Hepatocyte (in vitro differentiated cells): ENCODE data around the gene WDR59.

Experiments
- CTCF ChIP-seq: fragments of 200-600 bp; sonication (generic); IDR thresholded peaks from 2 replicates; pipeline ENCODE4 v1.5.1; 2016; ENCODE audit warnings: antibody characterized with exemption, mild to moderate bottlenecking; ENCODE audit not compliant: poor library complexity
- EZH2phosphoT487 ChIP-seq: fragments of 200-600 bp; sonication (generic); IDR thresholded peaks from one replicate; pipeline ENCODE4 v1.6.1; 2018; ENCODE audit warnings: antibody characterized with exemption, mild to moderate bottlenecking, low read depth, moderate library complexity; ENCODE audit not compliant: unreplicated experiment, severe bottlenecking

- TF ChIP-seq EZH2phosphoT487 (no peak), CTCF (no peak)
Measured at GRCh38 chr16:74984529-74985296, at the start of gene WDR59.
